H1 (cell line): ENCODE measurements around the gene KLHL5. TPM values are rescaled to one million over a fixed set of nuclear protein-coding genes. Genes with fewer than 3 reads are reported as not detected.

Source experiments
- CTCF ChIA-PET: fragments of 300-600 bp; sonication (Branson Sonifier 250); formaldehyde crosslinking; loops from one replicate; lab custom pipeline; 2021; ENCODE audit not compliant: partially characterized antibody; lab: Charles Lee
- POLR2A ChIA-PET: fragments of 300-600 bp; sonication (Branson Sonifier 250); formaldehyde crosslinking; loops from one replicate; lab custom pipeline; 2021; ENCODE audit warnings: inconsistent platforms; ENCODE audit not compliant: partially characterized antibody; lab: Charles Lee
- DNase-seq, 2 experiments: peaks; one replicate each; pipeline versions ENCODE4 v3.0.0 to v3.0.0-alpha.2; 2010 to 2022; ENCODE audit warnings: low spot score in 2 of 2, low read depth in 1 of 2, mixed read lengths in 1 of 2
- FAIRE-seq: peaks from 2 replicates; lab custom pipeline; 2011; peaks lifted over from hg19 to GRCh38; lab: Jason Lieb, UNC
- H2AFZ ChIP-seq: 2 replicates; pipeline ENCODE4 v1.8.1; 2012; ENCODE audit warnings: low read length, inconsistent platforms
- H2AK5ac ChIP-seq: 2 replicates; pipeline ENCODE4 v1.6.1; 2013; ENCODE audit warnings: low read depth, low read length
- H2BK120ac ChIP-seq: replicated peaks from 2 replicates; pipeline ENCODE3; 2013; ENCODE audit warnings: low read depth, low read length, inconsistent platforms
- H2BK12ac ChIP-seq: 2 replicates; pipeline ENCODE4 v1.6.1; 2013; ENCODE audit warnings: low read depth, low read length
- H2BK15ac ChIP-seq: 2 replicates; pipeline ENCODE4 v1.6.1; 2013; ENCODE audit warnings: low read length
- H2BK20ac ChIP-seq: 2 replicates; pipeline ENCODE4 v1.6.1; 2013; ENCODE audit warnings: low read length
- H2BK5ac ChIP-seq: 2 replicates; pipeline ENCODE4 v1.6.1; 2013; ENCODE audit warnings: low read depth, low read length
- H3K14ac ChIP-seq: 2 replicates; pipeline ENCODE4 v1.6.1; 2013; ENCODE audit warnings: inconsistent platforms; ENCODE audit not compliant: insufficient read length
- H3K18ac ChIP-seq: 2 replicates; pipeline ENCODE4 v1.6.1; 2013; ENCODE audit warnings: low read length; ENCODE audit errors: extremely low read depth
- H3K23ac ChIP-seq: 2 replicates; pipeline ENCODE4 v1.6.1; 2013; ENCODE audit warnings: inconsistent platforms; ENCODE audit not compliant: insufficient read length
- H3K23me2 ChIP-seq: 2 replicates; pipeline ENCODE4 v1.6.1; 2013; ENCODE audit warnings: low read depth, low read length
- H3K27ac ChIP-seq: 2 replicates; pipeline ENCODE4 v1.6.1; 2011; ENCODE audit warnings: low read depth, low read length, inconsistent platforms
- H3K27me3 ChIP-seq, 4 experiments: replicated peaks in 1 of 4; 1 replicate in 1 of 4; 2 replicates in 3 of 4; pipeline versions ENCODE4 v1.6.1 to v1.8.1; 2011 to 2013; ENCODE audit warnings: low read length in 3 of 4, mild to moderate bottlenecking in 3 of 4, inconsistent platforms in 2 of 4, mixed read lengths in 2 of 4, moderate library complexity in 1 of 4; ENCODE audit not compliant: control insufficient read depth in 3 of 4, insufficient read depth in 3 of 4; ENCODE audit errors: extremely low read depth in 1 of 4
- H3K36me3 ChIP-seq, 4 experiments: 2 replicates each; pipeline versions ENCODE4 v1.6.1 to v1.8.1; 2011 to 2013; ENCODE audit warnings: mild to moderate bottlenecking in 4 of 4, low read length in 3 of 4, moderate library complexity in 2 of 4, control low read depth in 1 of 4, inconsistent platforms in 1 of 4; ENCODE audit not compliant: insufficient read depth in 4 of 4, control insufficient read depth in 2 of 4
- H3K4ac ChIP-seq: replicated peaks from 2 replicates; pipeline ENCODE3; 2013; ENCODE audit warnings: low read length, low read depth, mixed read lengths, inconsistent platforms; ENCODE audit not compliant: insufficient read length
- H3K4me1 ChIP-seq, 4 experiments: replicated peaks in 1 of 4; 1 replicate in 1 of 4; 2 replicates in 3 of 4; pipeline versions ENCODE4 v1.6.1 to v1.8.1; 2011 to 2013; ENCODE audit warnings: low read length in 3 of 4, inconsistent platforms in 2 of 4, mixed read lengths in 1 of 4; ENCODE audit not compliant: insufficient read depth in 4 of 4, control insufficient read depth in 3 of 4
- H3K4me2 ChIP-seq, 2 experiments: 2 replicates each; pipeline versions ENCODE4 v1.6.1 to v1.8.1; 2011 to 2013; ENCODE audit warnings: low read depth in 2 of 2, low read length in 2 of 2, control low read depth in 1 of 2, inconsistent platforms in 1 of 2, mild to moderate bottlenecking in 1 of 2; ENCODE audit not compliant: insufficient read depth in 1 of 2
- H3K4me3 ChIP-seq, 4 experiments: fragments of 200-600, 300-600 bp in 1 of 4; sonication (generic), shearing (Covaris generic), sonication (Bioruptor Twin) in 1 of 4; 2 replicates each; pipeline versions ENCODE4 v1.5.1 to v1.8.1; 2011 to 2016; ENCODE audit warnings: low read length in 4 of 4, low read depth in 3 of 4, control low read depth in 2 of 4, inconsistent platforms in 2 of 4, mild to moderate bottlenecking in 2 of 4, mixed read lengths in 1 of 4, moderate library complexity in 1 of 4; ENCODE audit not compliant: insufficient read depth in 2 of 4; ENCODE audit errors: extremely low read depth in 1 of 4
- H3K56ac ChIP-seq: replicated peaks from 2 replicates; pipeline ENCODE3; 2013; ENCODE audit warnings: low read depth, mild to moderate bottlenecking, mixed read lengths, low read length, inconsistent platforms; ENCODE audit not compliant: insufficient read length
- H3K79me1 ChIP-seq: 2 replicates; pipeline ENCODE4 v1.6.1; 2013; ENCODE audit warnings: low read depth, low read length, control low read depth
- H3K79me2 ChIP-seq, 2 experiments: 2 replicates each; pipeline versions ENCODE4 v1.6.1 to v1.8.1; 2012 to 2013; ENCODE audit warnings: low read length in 2 of 2, mild to moderate bottlenecking in 2 of 2, inconsistent platforms in 1 of 2; ENCODE audit not compliant: insufficient read depth in 2 of 2, control insufficient read depth in 1 of 2
- H3K9ac ChIP-seq, 4 experiments: replicated peaks in 1 of 4; 1 replicate in 1 of 4; 2 replicates in 3 of 4; pipeline versions ENCODE4 v1.6.1 to v1.8.1; 2011 to 2013; ENCODE audit warnings: low read depth in 3 of 4, low read length in 3 of 4, control low read depth in 2 of 4, mild to moderate bottlenecking in 2 of 4, moderate library complexity in 2 of 4, inconsistent platforms in 1 of 4; ENCODE audit errors: extremely low read depth in 1 of 4
- H3K9me3 ChIP-seq, 2 experiments: 2 replicates each; pipeline versions ENCODE4 v1.6.1 to v1.8.1; 2012 to 2013; ENCODE audit warnings: mild to moderate bottlenecking in 2 of 2, moderate library complexity in 2 of 2, control low read depth in 1 of 2, inconsistent platforms in 1 of 2, low read depth in 1 of 2, low read length in 1 of 2, mixed read lengths in 1 of 2; ENCODE audit not compliant: insufficient read depth in 2 of 2
- H4K20me1 ChIP-seq, 2 experiments: replicated peaks in 1 of 2; 2 replicates each; pipeline versions ENCODE3 to v1.8.1; 2011 to 2013; ENCODE audit warnings: inconsistent platforms in 2 of 2, low read length in 2 of 2, mild to moderate bottlenecking in 1 of 2; ENCODE audit not compliant: insufficient read depth in 2 of 2, control insufficient read depth in 1 of 2
- H4K5ac ChIP-seq: 2 replicates; pipeline ENCODE4 v1.6.1; 2013; ENCODE audit warnings: low read length, low read depth, mixed read lengths, inconsistent platforms; ENCODE audit not compliant: insufficient read length
- H4K8ac ChIP-seq: 2 replicates; pipeline ENCODE4 v1.8.0; 2013; ENCODE audit warnings: mild to moderate bottlenecking, moderate library complexity, low read length, inconsistent platforms; ENCODE audit not compliant: insufficient read depth; ENCODE audit errors: extremely low read depth
- H4K91ac ChIP-seq: replicated peaks from 2 replicates; pipeline ENCODE3; 2013; ENCODE audit warnings: low read length, mixed read lengths, inconsistent platforms; ENCODE audit not compliant: insufficient read length
- EZH2 ChIP-seq: fragments of 200-600 bp; sonication (generic); IDR thresholded peaks from 2 replicates; pipeline ENCODE4 v1.7.1; 2012; ENCODE audit warnings: low read depth, mild to moderate bottlenecking, moderate library complexity, low read length, inconsistent platforms; ENCODE audit not compliant: severe bottlenecking
- KDM1A ChIP-seq: fragments of 200-600, 300-600 bp; sonication (generic); IDR thresholded peaks from 2 replicates; pipeline ENCODE4 v1.7.1; 2016; ENCODE audit warnings: mild to moderate bottlenecking, low read length, borderline replicate concordance
- KDM4A ChIP-seq: IDR thresholded peaks from one replicate; pipeline ENCODE4 v1.7.1; 2012; ENCODE audit warnings: low read depth, mild to moderate bottlenecking, moderate library complexity, low read length, inconsistent platforms; ENCODE audit not compliant: severe bottlenecking
- MAFK ChIP-seq: IDR thresholded peaks from 2 replicates; pipeline ENCODE4 v1.6.1; 2012; ENCODE audit warnings: low read depth, mild to moderate bottlenecking, improper control_type of control experiment, low read length
- MAX ChIP-seq: IDR thresholded peaks from 2 replicates; pipeline ENCODE4 v1.6.1; 2012; ENCODE audit warnings: inconsistent platforms
- SP2 ChIP-seq: IDR thresholded peaks from 2 replicates; pipeline ENCODE4 v1.6.1; 2012; ENCODE audit warnings: mild to moderate bottlenecking, low read length, inconsistent platforms
- TBP ChIP-seq: IDR thresholded peaks from 2 replicates; pipeline ENCODE4 v1.6.1; 2011; ENCODE audit warnings: low read depth, low read length, improper control_type of control experiment
- WGBS, 2 experiments: shearing (Covaris generic) in 1 of 2; methylation state at CpG; one replicate each; pipeline versions ENCODE4 v1.1.6 to v1.1.7; 2013 to 2015; ENCODE audit warnings: low lambda C conversion rate in 2 of 2, mixed read lengths in 2 of 2, inconsistent platforms in 1 of 2, low coverage in 1 of 2, missing lambda C conversion rate in 1 of 2; ENCODE audit not compliant: insufficient replicate concordance in 2 of 2, insufficient coverage in 1 of 2, insufficient read length in 1 of 2; ENCODE audit errors: extremely low coverage in 1 of 2, missing lambda C conversion rate in 1 of 2; 5-methylcytosine and 5-hydroxymethylcytosine counted together
- polyA plus RNA-seq, 7 experiments: library from polyadenylated mRNA; depleted of rRNA in 3 of 7; stranded (reverse) in 5 of 7; unstranded in 2 of 7; fragments of >200 nt in 5 of 7; fragments of 200-250 nt in 2 of 7; gene quantifications; 1 replicate in 5 of 7; 2 replicates in 1 of 7; 4 replicates in 1 of 7; pipeline versions ENCODE4 v1.2.1 to v1.2.3, GENCODE V29; 2011 to 2013; ENCODE audit warnings: missing spikeins in 2 of 7, mixed read lengths in 2 of 7
- total RNA-seq: library from RNA; stranded (reverse); fragmentation: NEBNext Ultra II Directional; extraction: Animal tissue kit (Norgen Biotek cat#: 25700); gene quantifications from 2 replicates; pipeline ENCODE4 v1.2.1, GENCODE V29; 2021

KLHL5 gene
- total and polyA plus RNA-seq, 2 of the 8 experiments (the other 6 are each of a cell fraction or from before 2014, with no cell fraction given), result 13.0 to 23.6 TPM

- Histone ChIP-seq H2BK20ac (no peak overlapping the region), H2BK12ac (no peak overlapping the region), H4K8ac (no peak overlapping the region), H3K79me1 (no peaks in the 10 kb centered on the region), H2BK120ac (no peak overlapping the region), H3K27ac (no peak overlapping the region), H3K23ac (no peak overlapping the region), H4K20me1 (no peaks in the 10 kb centered on the region), H3K79me2 (no peaks in the 10 kb centered on the region), H3K4me3 (no peak overlapping the region), H3K4ac (no peak overlapping the region), H3K18ac (no peak overlapping the region), H4K91ac (no peak overlapping the region), H3K9me3 (no peaks in the 10 kb centered on the region), H3K4me2 (no peak overlapping the region), H2AK5ac (no peak overlapping the region), H3K56ac (no peak overlapping the region), H3K9ac (no peak overlapping the region), H3K4me1 (peaks cover 0 to 3% (median 0%) of the 10 kb centered on the region in 4 experiments; a peak in 3 of 7 replicates), H2BK5ac (no peak overlapping the region), H2AFZ (0 out of 2 replicates have a peak overlapping the region, but pooled peaks have one; percentile 4), H3K36me3 (no peaks in the 10 kb centered on the region), H4K5ac (no peak overlapping the region), H3K14ac (no peak overlapping the region), H2BK15ac (no peak overlapping the region), H3K23me2 (no peaks in the 10 kb centered on the region), H3K27me3 (no peaks in the 10 kb centered on the region)
- ChIA-PET CTCF (no interaction called here), POLR2A (no interaction called here)
- WGBS, 2 experiments, result 86% methylated on average over 3 of the region's 3 CpGs; no CpG with 5 or more reads in 1 of the 2 experiments
- DNase-seq (no peak), FAIRE-seq (no peak)
- TF ChIP-seq EZH2, result no peak
- TF ChIP-seq TBP, result no peak
- no peak for TF ChIP-seq KDM1A
- TF ChIP-seq MAX, result no peak
- TF ChIP-seq KDM4A, result no peak
- no peak for TF ChIP-seq MAFK
- no peak for TF ChIP-seq SP2
Observed at GRCh38 chr4:39169426-39169825, 107.4 kb downstream of the KLHL5 start.
